Measurements from ENCODE around the gene SEC61G.

GRCh38 chr7:54705436-54705835, 53.6 kb downstream of the SEC61G start:
- TF ChIP-seq CTCF (IDR thresholded peaks at IDR 0.05 in 8 of 11, conservative IDR thresholded peaks at IDR 0.05 in 3 of 11) (no peak), POLR2A (IDR thresholded peaks at IDR 0.05) (no peak), POLR2AphosphoS5 (IDR thresholded peaks at IDR 0.05) (no peak)

Measured in spleen (tissue), 7 donors.